ENCODE data around the gene DNAJC12.

- TF ChIP-seq GATA2 (IDR thresholded peaks at IDR 0.05; ENCODE audit: low read depth, low read length) (no peak), GATA3 (IDR thresholded peaks at IDR 0.05; ENCODE audit: low read depth, low read length) (no peak)
Measured at GRCh38 chr10:67767244-67767643, 70.7 kb downstream of the DNAJC12 start.

Measured in SH-SY5Y (cell line).